SIG-M5 treated with dmso at 0.1 percent for 504 hours (cell line): ENCODE results near the gene LRRC40.
"Not testable (repeated sequence)": the region's sequence is repeated elsewhere in the genome, so short reads cannot be mapped to it uniquely, and the experiment has no call there.

Source experiments
- DNase-seq: peaks from one replicate; lab custom pipeline; 2025; ENCODE audit not compliant: unreplicated experiment; lab: John Stamatoyannopoulos, UW

LRRC40 gene

DNA sequence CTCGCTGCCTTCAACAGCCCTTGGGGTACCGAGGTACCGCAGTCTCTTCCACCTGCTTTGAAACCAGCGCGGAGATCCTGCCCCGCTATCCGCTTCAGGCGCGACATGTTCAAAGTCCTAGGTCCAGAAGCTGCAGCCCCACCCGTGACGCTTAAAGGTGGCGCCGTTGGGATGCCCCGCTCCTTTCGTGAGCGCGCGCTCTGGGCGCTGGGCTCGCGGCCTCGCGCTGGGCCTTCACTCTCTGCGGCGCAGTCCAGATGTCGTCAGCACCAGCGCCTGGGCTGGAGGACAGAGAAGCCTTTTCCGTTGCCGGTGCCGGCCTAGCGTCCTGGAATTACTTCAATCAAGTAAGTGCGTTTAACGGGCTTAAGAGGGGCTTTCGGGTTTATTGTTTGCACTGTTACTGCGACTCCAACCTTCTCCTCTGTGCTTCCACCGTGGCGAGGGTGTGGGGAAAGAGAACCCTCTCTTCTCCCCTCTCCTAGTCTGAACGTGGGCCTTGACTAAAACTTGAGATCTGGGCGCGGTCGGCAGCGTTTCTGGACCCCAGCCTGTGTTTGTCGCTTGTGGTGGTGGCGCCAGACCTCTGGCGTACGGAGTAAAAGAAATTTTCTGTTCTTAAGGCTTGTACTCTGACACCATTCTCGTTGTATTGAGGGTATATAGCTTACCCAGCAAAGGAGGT, at the start of gene LRRC40:
TSS of gene LRRC40 (minus strand) at position 146 of the 685 bp plus-strand sequence. CDS start at position 107, 39 bp downstream.
- DNase-seq = peak; percentile 84

GRCh38 chr1:70248729-70249128, 43.4 kb upstream of the LRRC40 start:
- DNase-seq = no peak

DNA sequence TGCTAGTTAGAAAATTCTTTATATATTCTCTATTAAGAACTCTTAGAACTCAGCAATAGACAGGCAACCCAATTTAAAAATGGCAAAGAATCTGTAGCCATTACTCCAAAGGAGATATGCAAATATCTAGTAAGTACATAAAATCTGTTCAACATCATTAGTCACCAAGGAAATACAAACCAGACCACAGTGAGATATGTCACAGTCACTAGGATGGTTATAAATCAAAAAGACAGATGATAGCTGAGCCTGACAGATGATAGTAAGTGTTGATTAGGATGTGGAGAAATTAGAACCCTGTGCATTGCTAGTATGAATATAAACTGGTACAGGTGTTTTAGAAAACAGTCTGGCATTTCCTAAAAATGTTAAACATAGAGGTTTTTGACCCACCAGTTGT, 42.4 kb upstream of the LRRC40 start:
- no peak for DNase-seq

- DNase-seq = no peak
These were observed 41.7 kb upstream of the LRRC40 start for GRCh38 chr1:70247122-70247521.

- DNase-seq = no peak
These were observed 34.6 kb upstream of the LRRC40 start for GRCh38 chr1:70239940-70240339.

- no peak for DNase-seq
These were observed 29.4 kb upstream of the LRRC40 start for GRCh38 chr1:70234733-70235132.

- no peak for DNase-seq
These were observed 26.1 kb upstream of the LRRC40 start for GRCh38 chr1:70231475-70231874.

GRCh38 chr1:70228670-70229069, 23.3 kb upstream of the LRRC40 start:
- no peak for DNase-seq

GRCh38 chr1:70227439-70227838, 22.1 kb upstream of the LRRC40 start:
- no peak for DNase-seq

GRCh38 chr1:70224954-70225353, 19.6 kb upstream of the LRRC40 start:
- DNase-seq = no peak

GRCh38 chr1:70222716-70223235, 17.4 kb upstream of the LRRC40 start:
- DNase-seq = no peak

- peak; percentile 84 for DNase-seq
These were observed 16.1 kb upstream of the LRRC40 start, which contains the start of gene SRSF11 for GRCh38 chr1:70221238-70222121. Gene SRSF11 (plus strand): TSS chr1:70221380. CDS start chr1:70221637, 257 bp downstream.

- DNase-seq = no peak
These were observed 15.3 kb upstream of the LRRC40 start for GRCh38 chr1:70220517-70221237.

- DNase-seq = peak; percentile 64
These were observed 14.6 kb upstream of the LRRC40 start for GRCh38 chr1:70220015-70220414.

GRCh38 chr1:70211541-70211940, 6.2 kb upstream of the LRRC40 start:
- DNase-seq = no peak

DNA sequence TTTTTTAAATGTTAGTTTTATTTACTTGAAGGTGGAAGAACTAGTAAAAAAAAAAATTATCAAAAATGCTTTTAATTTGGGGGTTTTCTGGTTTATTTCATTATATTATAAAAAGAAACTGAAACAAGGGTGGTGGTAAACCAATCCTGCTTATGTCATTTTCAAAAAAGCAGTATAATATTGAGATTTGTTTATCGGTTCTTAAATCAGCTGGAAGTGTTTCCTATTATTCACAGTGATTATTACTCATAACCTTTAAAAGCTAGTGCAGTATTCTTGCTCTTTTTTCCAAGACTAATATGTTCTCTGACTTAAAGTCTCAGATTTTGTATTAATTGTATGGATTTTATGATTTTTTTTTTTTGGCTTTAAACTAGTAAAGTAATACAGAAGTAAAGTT, 5.4 kb upstream of the LRRC40 start:
- DNase-seq = no peak

GRCh38 chr1:70208292-70208691, 2.9 kb upstream of the LRRC40 start:
- no peak for DNase-seq

DNA sequence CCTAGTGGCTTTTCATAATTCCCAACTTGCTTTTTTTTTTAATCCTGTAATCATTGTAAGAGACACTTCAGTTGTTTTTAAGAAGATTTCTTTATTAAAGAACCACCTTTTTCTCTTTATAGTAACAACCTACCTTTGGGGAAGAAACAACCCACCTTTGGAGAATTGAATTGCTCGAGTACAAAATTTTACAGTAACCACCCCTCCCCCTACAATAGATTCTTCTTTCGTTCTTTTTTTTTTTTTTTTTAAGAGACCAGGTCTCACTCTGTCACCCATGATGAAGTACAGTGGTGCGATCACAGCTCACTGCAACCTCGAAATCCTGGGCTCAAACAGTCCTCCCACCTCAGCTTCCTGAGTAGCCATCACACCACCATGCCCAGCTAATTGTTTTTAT, 2.1 kb upstream of the LRRC40 start:
- no peak for DNase-seq

GRCh38 chr1:70206833-70207232, 1.5 kb upstream of the LRRC40 start:
- DNase-seq = not testable (repeated sequence)

- DNase-seq = no peak
These were observed 327 bp downstream of the LRRC40 start for GRCh38 chr1:70205071-70205433.

- no peak for DNase-seq
These were observed 779 bp downstream of the LRRC40 start for GRCh38 chr1:70204600-70204999.
